Stimulated activated CD4-positive, alpha-beta T cell treated with anti-CD3 and anti-CD28 coated beads, Interleukin-4, amount 100 ng/mL, for 24 hours (primary cell): ENCODE results near the gene SURF4.

Source experiments
- DNase-seq: peaks from one replicate; pipeline ENCODE4 v3.0.0-alpha.2; 2020

Gene SURF4

GRCh38 chr9:133372144-133372543, 3.7 kb downstream of the SURF4 start:
- DNase-seq: no peak

- DNase-seq: peak; percentile 87
These were observed 4.6 kb downstream of the SURF4 start for GRCh38 chr9:133371261-133371711.

GRCh38 chr9:133370685-133371084, 5.2 kb downstream of the SURF4 start:
- peak; percentile 36 for DNase-seq

GRCh38 chr9:133369933-133370332, 5.9 kb downstream of the SURF4 start:
- DNase-seq: peak; percentile 51

- no peak for DNase-seq
These were observed 6.4 kb downstream of the SURF4 start for GRCh38 chr9:133369422-133369821.

GRCh38 chr9:133368249-133368881, 7.5 kb downstream of the SURF4 start:
- no peak for DNase-seq

GRCh38 chr9:133367778-133368177, 8.1 kb downstream of the SURF4 start:
- no peak for DNase-seq

GRCh38 chr9:133367221-133367620, 8.6 kb downstream of the SURF4 start:
- no peak for DNase-seq

- no peak for DNase-seq
These were observed 9.4 kb downstream of the SURF4 start for GRCh38 chr9:133366435-133366834.

- no peak for DNase-seq
These were observed 13.4 kb downstream of the SURF4 start for GRCh38 chr9:133362359-133363044.

- no peak for DNase-seq
These were observed 14.3 kb downstream of the SURF4 start for GRCh38 chr9:133361507-133362092.

GRCh38 chr9:133360400-133361393, 15.2 kb downstream of the SURF4 start:
- no peak for DNase-seq

- DNase-seq: peak; percentile 38
These were observed 16.3 kb downstream of the SURF4 start for GRCh38 chr9:133359399-133360175.

- no peak for DNase-seq
These were observed 18.2 kb downstream of the SURF4 start for GRCh38 chr9:133357656-133358055.

- peak; percentile 91 for DNase-seq
These were observed 19.3 kb downstream of the SURF4 start, which contains the start of the genes SURF1 and SURF2 for GRCh38 chr9:133356391-133357091. TSS of gene SURF1 (minus strand) at chr9:133356487. CDS start at chr9:133356453, 34 bp downstream. TSS of gene SURF2 (plus strand) at chr9:133356550. CDS start at chr9:133356593, 43 bp downstream.

- peak; percentile 11 for DNase-seq
These were observed 19.9 kb downstream of the SURF4 start for GRCh38 chr9:133355881-133356357.

- no peak for DNase-seq
These were observed 21.1 kb downstream of the SURF4 start for GRCh38 chr9:133354766-133355165.

GRCh38 chr9:133353548-133353947, 22.3 kb downstream of the SURF4 start:
- no peak for DNase-seq

GRCh38 chr9:133352635-133353340, 23.1 kb downstream of the SURF4 start:
- DNase-seq: no peak

GRCh38 chr9:133351908-133352634, 23.8 kb downstream of the SURF4 start:
- DNase-seq: peak; percentile 61
